IPS DF 6.9 (cell line): ENCODE measurements around the gene PROSER2.

Source experiments
- DNase-seq: peaks from one replicate; pipeline ENCODE4 v3.0.0-alpha.2; 2013; ENCODE audit warnings: low read depth, low spot score
- H3K27ac ChIP-seq: one replicate; pipeline ENCODE4 v1.5.1; 2013; ENCODE audit warnings: low read length, control low read depth
- H3K27me3 ChIP-seq: 2 replicates; pipeline ENCODE4 v1.6.1; 2013; ENCODE audit warnings: mild to moderate bottlenecking, low read length; ENCODE audit not compliant: control insufficient read depth, insufficient read depth
- H3K36me3 ChIP-seq: 2 replicates; pipeline ENCODE4 v1.6.1; 2013; ENCODE audit warnings: low read length; ENCODE audit not compliant: control insufficient read depth, insufficient read depth
- H3K4me1 ChIP-seq: 2 replicates; pipeline ENCODE4 v1.6.1; 2013; ENCODE audit warnings: low read length; ENCODE audit not compliant: control insufficient read depth, insufficient read depth
- H3K4me3 ChIP-seq: 2 replicates; pipeline ENCODE4 v1.5.1; 2013; ENCODE audit warnings: mild to moderate bottlenecking, low read length
- H3K9me3 ChIP-seq: 2 replicates; pipeline ENCODE4 v1.6.1; 2013; ENCODE audit warnings: low read length, inconsistent platforms; ENCODE audit not compliant: control insufficient read depth, insufficient read depth
- WGBS: extraction: QIAGEN DNeasy Blood & Tissue Kit; methylation state at CpG from one replicate; pipeline ENCODE4 v1.1.7; 2013; ENCODE audit warnings: mixed read lengths, missing lambda C conversion rate; ENCODE audit not compliant: insufficient read length, insufficient coverage; 5-methylcytosine and 5-hydroxymethylcytosine counted together

The PROSER2 gene

DNA sequence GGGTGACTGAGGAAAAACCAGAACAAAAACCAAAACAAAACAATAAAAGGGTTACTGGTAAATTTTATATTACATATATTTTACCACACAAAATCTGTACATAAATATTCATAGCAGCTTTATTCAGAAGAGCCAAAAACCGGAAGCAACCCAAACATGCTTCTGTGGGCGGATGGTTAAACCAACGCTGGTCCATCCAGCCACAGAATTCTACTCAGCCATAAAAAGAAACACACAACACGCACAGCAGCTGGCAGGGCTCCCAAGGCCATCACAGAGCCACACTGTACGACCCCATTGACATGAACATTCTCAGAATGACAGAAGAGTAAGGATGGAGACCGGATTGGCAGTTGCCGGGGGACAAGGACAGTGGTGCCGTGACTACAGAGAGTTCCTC is 83.6 kb downstream of the PROSER2 start:
- no CpG with 5 or more reads among the region's 8 CpGs for WGBS
- no peaks in the 10 kb centered on the region for H3K36me3 ChIP-seq

DNA sequence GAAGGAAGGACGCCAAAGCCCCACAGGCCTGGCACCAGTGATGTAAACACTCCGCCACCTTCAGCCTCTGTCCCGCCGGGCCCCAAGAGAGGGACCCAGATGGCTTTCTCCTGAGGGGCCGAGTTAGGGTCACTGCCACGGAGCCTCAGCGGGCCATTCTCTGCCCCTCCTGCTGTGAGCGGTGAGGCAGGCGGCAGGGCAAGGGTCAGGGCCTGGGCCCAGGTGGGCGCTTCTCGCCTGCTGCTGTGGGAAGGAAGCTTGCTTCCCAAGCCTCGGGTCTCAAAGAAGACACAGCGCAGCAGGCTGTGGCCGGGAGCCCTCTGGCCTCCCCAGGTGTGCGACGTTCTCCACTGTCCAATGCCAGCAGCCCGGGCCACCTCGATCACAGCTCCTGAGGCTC is 84.8 kb downstream of the PROSER2 start:
- no peak for DNase-seq
- no peak overlapping the region for H3K27ac ChIP-seq
- H3K9me3 ChIP-seq: no peaks in the 10 kb centered on the region
- no peak overlapping the region for H3K4me3 ChIP-seq
- no CpG with 5 or more reads among the region's 18 CpGs for WGBS
- no peaks in the 10 kb centered on the region for H3K36me3 ChIP-seq
- no peaks in the 10 kb centered on the region for H3K4me1 ChIP-seq
- H3K27me3 ChIP-seq: no peaks in the 10 kb centered on the region

More for the DNA sequence above, 83.6 kb downstream of the PROSER2 start:
- DNase-seq: no peak
- no peak overlapping the region for H3K27ac ChIP-seq
- H3K9me3 ChIP-seq: no peaks in the 10 kb centered on the region
- no peaks in the 10 kb centered on the region for H3K27me3 ChIP-seq
- H3K4me3 ChIP-seq: no peak overlapping the region
- H3K4me1 ChIP-seq: no peaks in the 10 kb centered on the region

DNA sequence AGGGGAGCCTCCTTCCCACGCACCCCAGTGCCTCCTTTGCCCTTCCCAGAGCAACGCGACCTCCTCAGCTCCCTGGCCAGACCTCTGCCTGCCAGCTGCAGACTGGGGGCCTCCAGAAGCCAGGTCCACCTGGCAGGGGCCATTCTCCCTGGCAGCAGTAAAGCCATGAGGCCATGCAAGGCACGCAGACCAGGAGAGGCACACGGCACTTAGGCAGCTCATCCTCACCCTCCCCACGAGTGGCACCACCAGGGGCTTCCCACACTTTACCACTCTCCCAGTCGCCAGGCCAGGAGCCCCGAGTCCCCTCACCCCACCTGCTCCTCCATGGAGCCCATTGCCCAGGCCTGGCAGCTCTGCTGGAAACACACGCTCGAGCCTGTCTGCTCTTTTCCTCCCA is 85.4 kb downstream of the PROSER2 start:
- Histone ChIP-seq H3K4me1 (no peaks in the 10 kb centered on the region), H3K27me3 (no peaks in the 10 kb centered on the region), H3K27ac (no peak overlapping the region), H3K4me3 (no peak overlapping the region), H3K9me3 (no peaks in the 10 kb centered on the region), H3K36me3 (no peaks in the 10 kb centered on the region)
- no peak for DNase-seq
- WGBS: no CpG with 5 or more reads among the region's 10 CpGs

DNA sequence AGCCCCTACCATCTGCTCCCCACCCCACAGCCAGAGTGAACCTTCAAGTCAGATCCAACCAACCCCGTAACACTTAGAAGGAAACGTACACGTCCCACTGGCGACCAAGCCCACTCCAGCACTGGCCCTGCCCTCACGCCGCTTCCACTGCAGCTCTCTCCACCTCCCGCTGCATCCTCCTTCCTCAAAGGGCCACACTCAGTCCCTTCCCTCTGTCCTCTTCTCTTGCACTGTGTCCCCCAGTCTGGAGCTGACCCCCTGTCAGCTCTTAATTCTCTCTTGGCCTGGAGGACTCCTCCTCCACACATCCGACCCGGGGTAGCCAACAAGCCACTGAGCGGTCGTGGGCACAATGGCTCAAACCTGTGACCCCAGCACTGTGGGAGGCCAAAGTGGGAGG is 85.8 kb downstream of the PROSER2 start:
- Histone ChIP-seq H3K27ac (no peak overlapping the region), H3K4me1 (no peaks in the 10 kb centered on the region), H3K4me3 (no peak overlapping the region), H3K27me3 (no peaks in the 10 kb centered on the region), H3K9me3 (no peaks in the 10 kb centered on the region), H3K36me3 (no peaks in the 10 kb centered on the region)
- no peak for DNase-seq
- no CpG with 5 or more reads among the region's 11 CpGs for WGBS

DNA sequence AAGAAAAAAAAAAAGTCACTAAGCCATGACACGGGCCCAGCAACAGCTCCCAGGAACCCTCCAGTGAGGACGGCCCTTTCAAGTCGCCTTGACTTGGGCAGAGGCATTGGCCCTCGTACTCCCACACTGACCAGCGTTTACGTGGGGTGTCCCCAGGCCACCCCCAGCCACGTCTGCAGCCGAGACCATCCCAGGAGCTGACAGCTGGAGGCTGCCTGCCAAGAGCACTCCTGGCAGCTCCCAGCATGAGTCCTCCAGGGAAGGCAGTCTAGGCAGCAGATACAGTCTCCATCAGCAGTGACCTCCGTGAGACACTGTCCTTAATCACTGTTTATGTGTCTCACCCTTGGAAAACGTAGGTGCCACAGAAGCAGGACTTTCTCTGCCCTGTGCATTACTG is 86.5 kb downstream of the PROSER2 start:
- H3K9me3 ChIP-seq: no peaks in the 10 kb centered on the region
- no peaks in the 10 kb centered on the region for H3K4me1 ChIP-seq
- no peaks in the 10 kb centered on the region for H3K36me3 ChIP-seq
- H3K27ac ChIP-seq: no peak overlapping the region
- no peaks in the 10 kb centered on the region for H3K27me3 ChIP-seq
- no peak for DNase-seq
- WGBS: no CpG with 5 or more reads among the region's 10 CpGs
- no peak overlapping the region for H3K4me3 ChIP-seq

DNA sequence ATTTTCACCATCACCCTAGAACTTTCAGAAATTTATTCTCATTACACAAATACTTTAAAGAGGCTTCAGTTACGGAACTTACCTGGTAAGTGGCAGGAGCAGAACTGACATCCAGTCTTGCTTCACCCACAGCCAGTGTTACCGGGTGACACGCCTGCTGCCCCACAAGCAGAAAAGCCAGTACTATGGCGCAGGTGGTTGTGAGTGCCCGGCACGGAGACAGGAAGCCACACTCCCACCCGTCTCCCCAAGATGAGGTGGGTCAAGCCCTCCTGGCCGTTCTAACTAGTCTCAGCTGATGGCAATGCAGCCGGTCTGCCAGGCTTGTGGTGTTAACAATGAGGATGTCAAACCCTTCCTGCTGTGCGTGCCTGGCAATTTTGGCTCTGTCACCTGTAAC is 86.9 kb downstream of the PROSER2 start:
- no peak overlapping the region for H3K27ac ChIP-seq
- no peaks in the 10 kb centered on the region for H3K4me1 ChIP-seq
- no peaks in the 10 kb centered on the region for H3K27me3 ChIP-seq
- H3K4me3 ChIP-seq: no peak overlapping the region
- no peak for DNase-seq
- H3K9me3 ChIP-seq: no peaks in the 10 kb centered on the region
- no peaks in the 10 kb centered on the region for H3K36me3 ChIP-seq
- WGBS: no CpG with 5 or more reads among the region's 10 CpGs

DNA sequence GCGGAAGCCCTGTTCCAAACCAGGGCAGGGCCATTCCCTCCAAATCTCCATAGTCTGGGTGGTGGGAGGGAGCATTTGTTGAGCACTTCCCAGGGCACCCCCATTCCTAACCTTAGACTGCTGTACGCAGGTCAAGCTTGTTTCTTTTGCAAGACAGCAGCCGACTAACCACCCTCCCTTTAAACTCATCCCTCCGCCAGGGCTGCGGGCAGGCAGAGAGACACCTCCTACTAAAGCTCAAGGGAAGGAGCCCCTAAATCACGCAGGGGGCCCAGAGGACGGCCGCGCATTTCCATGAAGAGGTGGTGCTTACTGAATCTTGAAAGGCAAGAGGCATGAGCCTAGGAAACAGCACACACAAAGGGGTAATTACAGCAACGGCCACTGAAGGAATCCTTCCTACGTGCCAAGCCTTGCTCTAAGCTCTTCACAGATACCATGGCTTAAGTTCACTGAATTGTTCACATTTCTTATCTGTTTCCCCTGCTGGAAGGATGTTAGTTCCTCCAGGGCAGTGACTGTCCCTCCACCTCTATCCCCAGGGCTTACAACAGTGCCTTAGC is 90.0 kb downstream of the PROSER2 start:
- H3K4me3 ChIP-seq: no peak overlapping the region
- no peaks in the 10 kb centered on the region for H3K4me1 ChIP-seq
- no peaks in the 10 kb centered on the region for H3K27me3 ChIP-seq
- H3K27ac ChIP-seq: no peak overlapping the region
- DNase-seq: no peak
- no peaks in the 10 kb centered on the region for H3K9me3 ChIP-seq
- H3K36me3 ChIP-seq: no peaks in the 10 kb centered on the region
- no CpG with 5 or more reads among the region's 11 CpGs for WGBS

DNA sequence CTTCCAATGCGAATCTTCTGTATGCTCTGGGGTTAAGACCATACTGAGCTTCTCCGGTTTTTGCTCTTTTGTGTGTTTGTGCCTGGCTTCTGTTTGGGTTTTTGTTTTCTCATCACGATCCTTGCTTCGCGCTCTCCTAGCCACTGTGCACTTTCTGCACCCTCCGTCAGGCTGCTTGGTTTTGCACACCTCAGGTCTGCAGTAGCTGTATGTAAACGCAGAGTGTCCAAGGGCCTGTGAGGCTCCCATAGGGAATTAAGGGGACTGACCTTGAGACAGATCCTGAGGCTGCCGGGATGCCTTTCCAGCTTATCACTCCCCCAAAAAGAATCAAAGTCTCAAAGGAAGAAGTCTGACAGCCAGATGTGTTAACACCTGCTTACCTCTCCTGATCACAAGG is 95.2 kb downstream of the PROSER2 start:
- Histone ChIP-seq H3K9me3 (no peaks in the 10 kb centered on the region), H3K36me3 (peaks cover 9% of the 10 kb centered on the region; the same call in 1 of the 2 replicates), H3K27me3 (no peaks in the 10 kb centered on the region), H3K27ac (no peak overlapping the region), H3K4me1 (no peaks in the 10 kb centered on the region), H3K4me3 (no peak overlapping the region)
- no peak for DNase-seq
- no CpG with 5 or more reads among the region's 8 CpGs for WGBS

DNA sequence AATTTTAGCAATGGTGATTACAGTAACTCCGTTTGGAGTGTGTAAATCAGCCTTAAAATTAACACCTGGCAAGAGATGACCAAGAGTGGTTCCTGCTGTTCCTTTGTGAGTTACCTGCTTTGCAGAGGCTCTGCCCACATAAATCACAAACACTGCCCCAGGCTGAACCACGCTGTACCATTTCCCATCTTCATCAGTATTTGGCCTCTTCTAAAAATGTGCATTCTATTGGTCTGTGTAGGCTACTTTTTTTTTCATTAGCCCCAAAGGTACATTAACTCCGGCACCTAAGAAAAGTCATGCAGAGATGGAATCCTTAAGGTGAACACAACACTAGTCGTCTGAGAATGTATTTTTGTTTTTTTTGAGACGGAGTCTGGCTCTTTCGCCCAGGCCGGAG is 96.1 kb downstream of the PROSER2 start:
- no peak for DNase-seq
- WGBS: no CpG with 5 or more reads among the region's 7 CpGs
- Histone ChIP-seq H3K4me3 (0 out of 2 replicates have a peak overlapping the region, but pooled peaks have one; percentile 7), H3K4me1 (no peaks in the 10 kb centered on the region), H3K36me3 (peaks cover 9% of the 10 kb centered on the region; the same call in 1 of the 2 replicates), H3K27ac (no peak overlapping the region), H3K9me3 (no peaks in the 10 kb centered on the region), H3K27me3 (no peaks in the 10 kb centered on the region)
